Epithelial cell of esophagus (primary cell): ENCODE results near the gene PRPF19.
"Not testable (repeated sequence)": the region's sequence is repeated elsewhere in the genome, so short reads cannot be mapped to it uniquely, and the experiment has no call there.

ENCODE experiments used
- DNase-seq: peaks from one replicate; pipeline ENCODE4 v3.0.0; 2010; ENCODE audit warnings: low read depth
- H3K4me3 ChIP-seq: 2 replicates; pipeline ENCODE4 v1.5.1; 2011; ENCODE audit warnings: mild to moderate bottlenecking, low read length, control low read depth
- CTCF ChIP-seq: IDR thresholded peaks from 2 replicates; pipeline ENCODE4 v1.5.1; 2011; ENCODE audit warnings: low read depth, mild to moderate bottlenecking, low read length, control low read depth, inconsistent platforms; ENCODE audit not compliant: insufficient read depth; ENCODE audit errors: missing control alignments

The PRPF19 gene

GRCh38 chr11:60912851-60913528 lies 6.6 kb upstream of the PRPF19 start:
- no peak for DNase-seq
- no peak for TF ChIP-seq CTCF
- no peak overlapping the region for H3K4me3 ChIP-seq

- no peak for DNase-seq
- H3K4me3 ChIP-seq: no peak overlapping the region
- TF ChIP-seq CTCF: no peak
Measured at GRCh38 chr11:60912223-60912850, 6.0 kb upstream of the PRPF19 start.

GRCh38 chr11:60910711-60911380 lies 4.5 kb upstream of the PRPF19 start:
- DNase-seq: no peak

GRCh38 chr11:60910281-60910687 lies 3.9 kb upstream of the PRPF19 start:
- DNase-seq: no peak
- no peak overlapping the region for H3K4me3 ChIP-seq
- no peak for TF ChIP-seq CTCF

More at GRCh38 chr11:60910711-60911380, 4.5 kb upstream of the PRPF19 start:
- no peak overlapping the region for H3K4me3 ChIP-seq
- TF ChIP-seq CTCF: no peak

GRCh38 chr11:60909680-60910280 lies 3.4 kb upstream of the PRPF19 start:
- not testable (repeated sequence) for H3K4me3 ChIP-seq, DNase-seq

GRCh38 chr11:60908803-60909202 lies 2.4 kb upstream of the PRPF19 start:
- no peak overlapping the region for H3K4me3 ChIP-seq
- no peak for TF ChIP-seq CTCF
- DNase-seq: no peak

GRCh38 chr11:60905551-60906113 lies 753 bp downstream of the PRPF19 start:
- DNase-seq: peak; percentile 87
- TF ChIP-seq CTCF: no peak
- peak overlapping the region; percentile 96 for H3K4me3 ChIP-seq
